SK-N-SH (cell line): Measurements from ENCODE around the gene RNFT2.

Experiments
- EP300 ChIP-seq, 2 experiments: IDR thresholded peaks; 2 replicates each; pipeline versions ENCODE4 v1.4.0 to v1.6.1; 2012; ENCODE audit warnings: borderline replicate concordance in 1 of 2, low read depth in 1 of 2, low read length in 1 of 2
- EZH2phosphoT487 ChIP-seq: fragments of 200-600 bp; sonication (generic); IDR thresholded peaks from 2 replicates; pipeline ENCODE4 v1.6.1; 2017; ENCODE audit warnings: low read depth, mixed run types, mild to moderate bottlenecking, antibody characterized with exemption, moderate library complexity, borderline replicate concordance
- JUND ChIP-seq: IDR thresholded peaks from 2 replicates; pipeline ENCODE4 v1.4.0; 2012
- POLR2AphosphoS5 ChIP-seq: IDR thresholded peaks from 2 replicates; pipeline ENCODE4 v1.6.1; 2012; ENCODE audit warnings: low read depth, low read length
- RAD21 ChIP-seq: IDR thresholded peaks from 2 replicates; pipeline ENCODE4 v1.6.1; 2012; ENCODE audit warnings: mild to moderate bottlenecking, low read length
- RCOR1 ChIP-seq: fragments of 150-350 bp; IDR thresholded peaks from 2 replicates; pipeline ENCODE4 v1.6.1; 2017; ENCODE audit warnings: antibody characterized with exemption, low read length
- SIN3A ChIP-seq: IDR thresholded peaks from 2 replicates; pipeline ENCODE4 v1.6.1; 2012; ENCODE audit warnings: low read depth, mild to moderate bottlenecking, low read length, moderate library complexity, borderline replicate concordance
- SMC3 ChIP-seq: IDR thresholded peaks from 2 replicates; pipeline ENCODE4 v1.6.1; 2012; ENCODE audit warnings: low read depth, low read length, improper control_type of control experiment
- TF ChIP-seq, protein P1 (sequence below): fragments of 200-600 bp; sonication (generic); IDR thresholded peaks from 2 replicates; pipeline ENCODE4 v1.6.1; 2017; ENCODE audit warnings: antibody characterized with exemption, mild to moderate bottlenecking, moderate library complexity
- TF ChIP-seq, protein P2 (sequence below): IDR thresholded peaks from 2 replicates; pipeline ENCODE4 v1.4.0; 2012; ENCODE audit warnings: low read depth
- TF ChIP-seq, protein P3 (sequence below): fragments of 150-350 bp; IDR thresholded peaks from 2 replicates; pipeline ENCODE4 v1.6.1; 2017; ENCODE audit warnings: antibody characterized with exemption, low read length, low read depth, borderline replicate concordance
- TF ChIP-seq, protein P4 (sequence below): IDR thresholded peaks from 2 replicates; pipeline ENCODE4 v1.4.0; 2012; ENCODE audit warnings: low read depth, borderline replicate concordance
- TF ChIP-seq, protein P5 (sequence below): IDR thresholded peaks from 2 replicates; pipeline ENCODE4; 2012

DNA sequence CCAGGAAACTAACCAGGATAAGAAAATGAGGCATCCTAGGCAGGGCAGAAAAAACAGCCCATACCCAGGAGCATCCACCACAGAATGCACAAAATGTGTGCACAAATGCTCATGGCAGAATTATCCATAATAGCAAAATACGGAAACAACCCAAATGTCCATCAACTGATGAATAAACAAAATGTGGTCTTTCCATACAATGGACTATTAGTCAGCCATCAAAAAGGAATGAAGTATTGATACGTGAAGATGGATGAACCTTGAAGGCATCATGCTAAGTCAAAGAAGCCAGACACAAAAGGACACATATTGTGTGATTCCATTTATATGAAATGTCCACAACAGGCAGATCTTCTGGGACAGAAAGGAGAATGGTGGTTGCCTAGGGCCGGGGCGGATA is 124.1 kb downstream of the RNFT2 start:
- no peak for TF ChIP-seq POLR2AphosphoS5
- TF ChIP-seq EZH2phosphoT487: no peak
- TF ChIP-seq, protein P1, sequence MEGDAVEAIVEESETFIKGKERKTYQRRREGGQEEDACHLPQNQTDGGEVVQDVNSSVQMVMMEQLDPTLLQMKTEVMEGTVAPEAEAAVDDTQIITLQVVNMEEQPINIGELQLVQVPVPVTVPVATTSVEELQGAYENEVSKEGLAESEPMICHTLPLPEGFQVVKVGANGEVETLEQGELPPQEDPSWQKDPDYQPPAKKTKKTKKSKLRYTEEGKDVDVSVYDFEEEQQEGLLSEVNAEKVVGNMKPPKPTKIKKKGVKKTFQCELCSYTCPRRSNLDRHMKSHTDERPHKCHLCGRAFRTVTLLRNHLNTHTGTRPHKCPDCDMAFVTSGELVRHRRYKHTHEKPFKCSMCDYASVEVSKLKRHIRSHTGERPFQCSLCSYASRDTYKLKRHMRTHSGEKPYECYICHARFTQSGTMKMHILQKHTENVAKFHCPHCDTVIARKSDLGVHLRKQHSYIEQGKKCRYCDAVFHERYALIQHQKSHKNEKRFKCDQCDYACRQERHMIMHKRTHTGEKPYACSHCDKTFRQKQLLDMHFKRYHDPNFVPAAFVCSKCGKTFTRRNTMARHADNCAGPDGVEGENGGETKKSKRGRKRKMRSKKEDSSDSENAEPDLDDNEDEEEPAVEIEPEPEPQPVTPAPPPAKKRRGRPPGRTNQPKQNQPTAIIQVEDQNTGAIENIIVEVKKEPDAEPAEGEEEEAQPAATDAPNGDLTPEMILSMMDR: no peak
- no peak for TF ChIP-seq RCOR1
- no peak for TF ChIP-seq JUND
- no peak for TF ChIP-seq EP300 (IDR thresholded peaks at IDR 0.05; ENCODE audit: borderline replicate concordance in 1 of 2, low read depth in 1 of 2, low read length in 1 of 2)
- TF ChIP-seq, protein P2, sequence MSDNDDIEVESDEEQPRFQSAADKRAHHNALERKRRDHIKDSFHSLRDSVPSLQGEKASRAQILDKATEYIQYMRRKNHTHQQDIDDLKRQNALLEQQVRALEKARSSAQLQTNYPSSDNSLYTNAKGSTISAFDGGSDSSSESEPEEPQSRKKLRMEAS: no peak
- no peak for TF ChIP-seq SIN3A
- TF ChIP-seq RAD21: no peak
- TF ChIP-seq SMC3: no peak
- TF ChIP-seq, protein P3, sequence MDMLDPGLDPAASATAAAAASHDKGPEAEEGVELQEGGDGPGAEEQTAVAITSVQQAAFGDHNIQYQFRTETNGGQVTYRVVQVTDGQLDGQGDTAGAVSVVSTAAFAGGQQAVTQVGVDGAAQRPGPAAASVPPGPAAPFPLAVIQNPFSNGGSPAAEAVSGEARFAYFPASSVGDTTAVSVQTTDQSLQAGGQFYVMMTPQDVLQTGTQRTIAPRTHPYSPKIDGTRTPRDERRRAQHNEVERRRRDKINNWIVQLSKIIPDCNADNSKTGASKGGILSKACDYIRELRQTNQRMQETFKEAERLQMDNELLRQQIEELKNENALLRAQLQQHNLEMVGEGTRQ: no peak
- TF ChIP-seq, protein P4, sequence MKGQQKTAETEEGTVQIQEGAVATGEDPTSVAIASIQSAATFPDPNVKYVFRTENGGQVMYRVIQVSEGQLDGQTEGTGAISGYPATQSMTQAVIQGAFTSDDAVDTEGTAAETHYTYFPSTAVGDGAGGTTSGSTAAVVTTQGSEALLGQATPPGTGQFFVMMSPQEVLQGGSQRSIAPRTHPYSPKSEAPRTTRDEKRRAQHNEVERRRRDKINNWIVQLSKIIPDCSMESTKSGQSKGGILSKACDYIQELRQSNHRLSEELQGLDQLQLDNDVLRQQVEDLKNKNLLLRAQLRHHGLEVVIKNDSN: no peak
- TF ChIP-seq, protein P5, sequence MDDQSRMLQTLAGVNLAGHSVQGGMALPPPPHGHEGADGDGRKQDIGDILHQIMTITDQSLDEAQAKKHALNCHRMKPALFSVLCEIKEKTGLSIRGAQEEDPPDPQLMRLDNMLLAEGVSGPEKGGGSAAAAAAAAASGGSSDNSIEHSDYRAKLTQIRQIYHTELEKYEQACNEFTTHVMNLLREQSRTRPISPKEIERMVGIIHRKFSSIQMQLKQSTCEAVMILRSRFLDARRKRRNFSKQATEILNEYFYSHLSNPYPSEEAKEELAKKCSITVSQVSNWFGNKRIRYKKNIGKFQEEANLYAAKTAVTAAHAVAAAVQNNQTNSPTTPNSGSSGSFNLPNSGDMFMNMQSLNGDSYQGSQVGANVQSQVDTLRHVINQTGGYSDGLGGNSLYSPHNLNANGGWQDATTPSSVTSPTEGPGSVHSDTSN: no peak
